MM.1S (cell line): ENCODE data around the gene ASTN1.

Source experiments
- DNase-seq: peaks from one replicate; pipeline ENCODE4 v3.0.0-alpha.2; 2015
- H2AFZ ChIP-seq: fragments of 300-600 bp; sonication (generic); 2 replicates; pipeline ENCODE4 v1.6.0; 2016; ENCODE audit warnings: antibody characterized with exemption, low read length
- H3F3A ChIP-seq: fragments of 300-600 bp; sonication (generic); 2 replicates; pipeline ENCODE4 v1.6.1; 2016; ENCODE audit warnings: mild to moderate bottlenecking, antibody characterized with exemption, low read length, moderate library complexity, mixed read lengths; ENCODE audit not compliant: insufficient read depth
- H3K27ac ChIP-seq: fragments of 300-600 bp; sonication (generic); 2 replicates; pipeline ENCODE4 v1.5.1; 2016; ENCODE audit warnings: mild to moderate bottlenecking, low read length
- H3K27me3 ChIP-seq: fragments of 300-600 bp; sonication (generic); replicated peaks from 2 replicates; pipeline ENCODE4 v1.6.0; 2016; ENCODE audit warnings: low read length; ENCODE audit not compliant: insufficient read depth
- H3K36me3 ChIP-seq: fragments of 300-600 bp; sonication (generic); replicated peaks from 2 replicates; pipeline ENCODE4 v1.6.1; 2016; ENCODE audit warnings: mild to moderate bottlenecking, low read length, mixed read lengths; ENCODE audit not compliant: insufficient read depth
- H3K4me1 ChIP-seq: fragments of 300-600 bp; sonication (generic); 2 replicates; pipeline ENCODE4 v1.6.1; 2016; ENCODE audit warnings: low read length, mixed read lengths
- H3K4me2 ChIP-seq: fragments of 300-600 bp; sonication (generic); 2 replicates; pipeline ENCODE4 v1.6.0; 2016; ENCODE audit warnings: low read depth, low read length
- H3K4me3 ChIP-seq: fragments of 300-600 bp; sonication (generic); 2 replicates; pipeline ENCODE4 v1.5.1; 2016; ENCODE audit warnings: low read length, mixed read lengths
- H3K79me2 ChIP-seq: fragments of 300-600 bp; sonication (generic); 2 replicates; pipeline ENCODE4 v1.6.1; 2016; ENCODE audit warnings: mixed run types, low read length, mixed read lengths
- H3K9ac ChIP-seq: fragments of 300-600 bp; sonication (generic); 2 replicates; pipeline ENCODE4 v1.6.1; 2016; ENCODE audit warnings: low read length, mixed read lengths
- H3K9me2 ChIP-seq: fragments of 300-600 bp; sonication (generic); replicated peaks from 2 replicates; pipeline ENCODE4 v1.6.1; 2016; ENCODE audit warnings: mild to moderate bottlenecking, low read length, mixed read lengths; ENCODE audit not compliant: insufficient read depth
- H3K9me3 ChIP-seq: fragments of 300-600 bp; sonication (generic); replicated peaks from 2 replicates; pipeline ENCODE4 v1.6.1; 2016; ENCODE audit warnings: mild to moderate bottlenecking, low read length, mixed read lengths; ENCODE audit not compliant: insufficient read depth
- H4K20me1 ChIP-seq: fragments of 300-600 bp; sonication (generic); 2 replicates; pipeline ENCODE4 v1.6.1; 2016; ENCODE audit warnings: mild to moderate bottlenecking, low read length, moderate library complexity, mixed read lengths; ENCODE audit not compliant: insufficient read depth
- EZH2 ChIP-seq: fragments of 300-600 bp; sonication (generic); optimal IDR thresholded peaks from 2 replicates; pipeline ENCODE3; 2017; ENCODE audit warnings: low read depth, mild to moderate bottlenecking, antibody characterized with exemption, low read length, mixed read lengths
- EZH2phosphoT487 ChIP-seq: fragments of 300-600 bp; sonication (generic); IDR thresholded peaks from 2 replicates; pipeline ENCODE4 v1.6.1; 2018; ENCODE audit warnings: antibody characterized with exemption, low read length
- TF ChIP-seq, protein P1 (sequence below): fragments of 300-600 bp; sonication (generic); IDR thresholded peaks from 2 replicates; pipeline ENCODE4 v1.5.1; 2016; ENCODE audit warnings: antibody characterized with exemption, low read length, mixed read lengths

ASTN1 gene

GRCh38 chr1:177142791-177143271 lies 21.7 kb downstream of the ASTN1 start:
- Histone ChIP-seq H3K9me2 (no peaks in the 10 kb centered on the region), H2AFZ (no peak overlapping the region), H3K4me3 (no peak overlapping the region), H3K36me3 (no peaks in the 10 kb centered on the region), H3K27me3 (no peaks in the 10 kb centered on the region), H4K20me1 (no peaks in the 10 kb centered on the region), H3K4me2 (no peak overlapping the region), H3F3A (no peaks in the 10 kb centered on the region), H3K9ac (no peak overlapping the region), H3K9me3 (no peaks in the 10 kb centered on the region), H3K4me1 (no peaks in the 10 kb centered on the region), H3K27ac (no peak overlapping the region), H3K79me2 (no peaks in the 10 kb centered on the region)
- no peak for DNase-seq
- TF ChIP-seq, protein P1, sequence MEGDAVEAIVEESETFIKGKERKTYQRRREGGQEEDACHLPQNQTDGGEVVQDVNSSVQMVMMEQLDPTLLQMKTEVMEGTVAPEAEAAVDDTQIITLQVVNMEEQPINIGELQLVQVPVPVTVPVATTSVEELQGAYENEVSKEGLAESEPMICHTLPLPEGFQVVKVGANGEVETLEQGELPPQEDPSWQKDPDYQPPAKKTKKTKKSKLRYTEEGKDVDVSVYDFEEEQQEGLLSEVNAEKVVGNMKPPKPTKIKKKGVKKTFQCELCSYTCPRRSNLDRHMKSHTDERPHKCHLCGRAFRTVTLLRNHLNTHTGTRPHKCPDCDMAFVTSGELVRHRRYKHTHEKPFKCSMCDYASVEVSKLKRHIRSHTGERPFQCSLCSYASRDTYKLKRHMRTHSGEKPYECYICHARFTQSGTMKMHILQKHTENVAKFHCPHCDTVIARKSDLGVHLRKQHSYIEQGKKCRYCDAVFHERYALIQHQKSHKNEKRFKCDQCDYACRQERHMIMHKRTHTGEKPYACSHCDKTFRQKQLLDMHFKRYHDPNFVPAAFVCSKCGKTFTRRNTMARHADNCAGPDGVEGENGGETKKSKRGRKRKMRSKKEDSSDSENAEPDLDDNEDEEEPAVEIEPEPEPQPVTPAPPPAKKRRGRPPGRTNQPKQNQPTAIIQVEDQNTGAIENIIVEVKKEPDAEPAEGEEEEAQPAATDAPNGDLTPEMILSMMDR = no peak
- TF ChIP-seq EZH2 (no peak), EZH2phosphoT487 (no peak)

GRCh38 chr1:177142010-177142409 lies 22.5 kb downstream of the ASTN1 start:
- no peaks in the 10 kb centered on the region for H3K27me3 ChIP-seq
- H3K9me2 ChIP-seq = no peaks in the 10 kb centered on the region
- H3F3A ChIP-seq = no peaks in the 10 kb centered on the region
- no peak overlapping the region for H3K4me3 ChIP-seq
- no peak overlapping the region for H3K4me2 ChIP-seq
- no peak for DNase-seq
- H3K9me3 ChIP-seq = no peaks in the 10 kb centered on the region
- TF ChIP-seq EZH2 = no peak
- no peak for TF ChIP-seq EZH2phosphoT487
- TF ChIP-seq, protein P1 = no peak
- H3K9ac ChIP-seq = no peak overlapping the region
- no peaks in the 10 kb centered on the region for H4K20me1 ChIP-seq
- H3K4me1 ChIP-seq = no peaks in the 10 kb centered on the region
- H2AFZ ChIP-seq = no peak overlapping the region
- no peaks in the 10 kb centered on the region for H3K79me2 ChIP-seq
- no peak overlapping the region for H3K27ac ChIP-seq
- no peaks in the 10 kb centered on the region for H3K36me3 ChIP-seq

- Histone ChIP-seq H3K9me2 (no peaks in the 10 kb centered on the region), H4K20me1 (no peaks in the 10 kb centered on the region), H3K4me2 (no peak overlapping the region), H3K9me3 (no peaks in the 10 kb centered on the region), H3K9ac (no peak overlapping the region), H3K27ac (no peak overlapping the region), H3K4me3 (no peak overlapping the region), H3K79me2 (no peaks in the 10 kb centered on the region), H2AFZ (no peak overlapping the region), H3K4me1 (no peaks in the 10 kb centered on the region), H3K36me3 (no peaks in the 10 kb centered on the region), H3K27me3 (no peaks in the 10 kb centered on the region), H3F3A (no peaks in the 10 kb centered on the region)
- DNase-seq = no peak
- TF ChIP-seq EZH2 (no peak), EZH2phosphoT487 (no peak)
- TF ChIP-seq, protein P1 = no peak
Observed at GRCh38 chr1:177138347-177138746, 26.2 kb downstream of the ASTN1 start.
